HepG2 (cell line): ENCODE results near the gene MCC. TPM values are rescaled to one million over a fixed set of nuclear protein-coding genes. Genes with fewer than 3 reads are reported as not detected.

Experiments used
- ATAC-seq: fragments of 200-7000 bp; cut with Tn5 transposase; 3 replicates; pipeline ENCODE4 v1.9.1; 2020; ENCODE audit warnings: mild to moderate bottlenecking, moderate library complexity
- BruUV-seq: library from RNA; stranded (reverse); fragments of 400-500 nt; replicated peaks from 2 replicates; lab custom pipeline; 2021; lab: Mats Ljungman, UMichigan
- CTCF ChIA-PET: fragments of 300-600 bp; formaldehyde crosslinking; extraction: SDS; loops from one replicate; lab custom pipeline; 2021; ENCODE audit warnings: low total read pairs, inconsistent platforms, low intra/inter-chr PET ratio; lab: Yijun Ruan, JAX
- POLR2A ChIA-PET: fragments of 350-600 bp; sonication (Branson Sonifier 250); formaldehyde crosslinking; loops from one replicate; lab custom pipeline; 2020; ENCODE audit warnings: antibody characterized with exemption, inconsistent platforms; lab: Yijun Ruan, JAX
- DNase-seq: peaks from one replicate; pipeline ENCODE4 v3.0.0-alpha.2; 2015; ENCODE audit warnings: low spot score
- FAIRE-seq: peaks from 3 replicates; lab custom pipeline; 2011; peaks lifted over from hg19 to GRCh38; lab: Jason Lieb, UNC
- H2AFZ ChIP-seq: one replicate; pipeline ENCODE4 v1.6.1; 2011; ENCODE audit warnings: low read length, inconsistent platforms
- H3K27ac ChIP-seq: fragments of 300-600 bp; 3 replicates; pipeline ENCODE4 v1.8.0; 2011; ENCODE audit warnings: mixed run types, mild to moderate bottlenecking, mixed read lengths, low read length, inconsistent platforms; ENCODE audit not compliant: insufficient read depth; ENCODE audit errors: extremely low read length
- H3K27me3 ChIP-seq, 2 experiments: fragments of 200-600 bp in 1 of 2; 2 replicates in 1 of 2; 3 replicates in 1 of 2; pipeline versions ENCODE4 v1.6.0 to v1.8.0; 2011; ENCODE audit warnings: low read length in 2 of 2, mild to moderate bottlenecking in 2 of 2, moderate library complexity in 2 of 2, inconsistent platforms in 1 of 2; ENCODE audit not compliant: insufficient read depth in 2 of 2, control insufficient read depth in 1 of 2
- H3K36me3 ChIP-seq, 2 experiments: fragments of 200-600 bp in 1 of 2; replicated peaks in 1 of 2; 2 replicates in 1 of 2; 3 replicates in 1 of 2; pipeline versions ENCODE4 v1.5.1 to v1.8.0; 2011; ENCODE audit warnings: low read length in 2 of 2, inconsistent platforms in 1 of 2; ENCODE audit not compliant: insufficient read depth in 2 of 2, control insufficient read depth in 1 of 2
- H3K4me1 ChIP-seq: 2 replicates; pipeline ENCODE4 v1.5.1; 2012; ENCODE audit warnings: low read length, inconsistent platforms; ENCODE audit not compliant: insufficient read depth
- H3K4me2 ChIP-seq: 2 replicates; pipeline ENCODE4 v1.6.0; 2011; ENCODE audit warnings: low read depth, low read length, inconsistent platforms
- H3K4me3 ChIP-seq, 3 experiments: fragments of 200-600 bp in 1 of 3; sonication (generic), shearing (Covaris generic) in 1 of 3; replicated peaks in 1 of 3; 2 replicates each; pipeline ENCODE4 v1.5.1; 2011 to 2016; ENCODE audit warnings: low read length in 3 of 3, inconsistent platforms in 2 of 3, low read depth in 2 of 3, mild to moderate bottlenecking in 2 of 3, control low read depth in 1 of 3, mixed read lengths in 1 of 3; ENCODE audit not compliant: insufficient read depth in 1 of 3
- H3K79me2 ChIP-seq: one replicate; pipeline ENCODE4 v1.6.1; 2011; ENCODE audit warnings: low read length, inconsistent platforms; ENCODE audit not compliant: insufficient read depth
- H3K9ac ChIP-seq: 2 replicates; pipeline ENCODE4 v1.6.0; 2011; ENCODE audit warnings: mild to moderate bottlenecking, low read depth, low read length, inconsistent platforms; ENCODE audit not compliant: insufficient read depth
- H3K9me3 ChIP-seq: 2 replicates; pipeline ENCODE4 v1.5.1; 2012; ENCODE audit warnings: mild to moderate bottlenecking, low read length
- H4K20me1 ChIP-seq: 2 replicates; pipeline ENCODE4 v1.6.0; 2011; ENCODE audit warnings: inconsistent platforms, mild to moderate bottlenecking, low read length, moderate library complexity; ENCODE audit not compliant: insufficient read depth
- CREM ChIP-seq, 2 experiments: sonication (generic) in 1 of 2; formaldehyde crosslinking in 1 of 2; IDR thresholded peaks; 2 replicates each; pipeline versions ENCODE4 v1.4.0 to v1.6.1; 2016 to 2020; ENCODE audit warnings: antibody characterized with exemption in 1 of 2, mild to moderate bottlenecking in 1 of 2, missing genetic modification reagents in 1 of 2
- NR2F6 ChIP-seq, 2 experiments: IDR thresholded peaks; 2 replicates each; pipeline ENCODE4 v1.6.1; 2016; ENCODE audit warnings: antibody characterized with exemption in 1 of 2, mild to moderate bottlenecking in 1 of 2
- PAXIP1 ChIP-seq: sonication (generic); formaldehyde crosslinking; conservative IDR thresholded peaks from 2 replicates; pipeline ENCODE4 v1.4.0; 2020; ENCODE audit warnings: mild to moderate bottlenecking, missing genetic modification reagents, moderate library complexity
- REXO4 ChIP-seq: sonication (generic); formaldehyde crosslinking; IDR thresholded peaks from 2 replicates; pipeline ENCODE4 v1.8.0; 2022; ENCODE audit warnings: missing genetic modification reagents, mild to moderate bottlenecking, borderline replicate concordance
- SNAPC4 ChIP-seq: sonication (generic); formaldehyde crosslinking; IDR thresholded peaks from 2 replicates; pipeline ENCODE4 v1.4.0; 2020; ENCODE audit warnings: mild to moderate bottlenecking, missing genetic modification reagents
- TSC22D2 ChIP-seq: sonication (generic); formaldehyde crosslinking; IDR thresholded peaks from 2 replicates; pipeline ENCODE4 v1.5.1; 2020; ENCODE audit warnings: missing genetic modification reagents, mild to moderate bottlenecking, borderline replicate concordance
- ZBTB7B ChIP-seq: sonication (generic); formaldehyde crosslinking; IDR thresholded peaks from 2 replicates; pipeline ENCODE4 v1.4.0; 2020; ENCODE audit warnings: missing genetic modification reagents
- ZNF343 ChIP-seq: sonication (generic); formaldehyde crosslinking; IDR thresholded peaks from 2 replicates; pipeline ENCODE4 v1.4.0; 2020; ENCODE audit warnings: mild to moderate bottlenecking, missing genetic modification reagents
- ZNF724P ChIP-seq: sonication (generic); formaldehyde crosslinking; IDR thresholded peaks from 2 replicates; pipeline ENCODE4 v1.8.0; 2022; ENCODE audit warnings: missing genetic modification reagents, borderline replicate concordance
- ZNF747 ChIP-seq: sonication (generic); formaldehyde crosslinking; IDR thresholded peaks from 2 replicates; pipeline ENCODE4 v1.8.1; 2023; ENCODE audit warnings: missing genetic modification reagents, mild to moderate bottlenecking, borderline replicate concordance
- WGBS: methylation state at CpG from one replicate; pipeline ENCODE4 v1.1.6; 2017; ENCODE audit warnings: low lambda C conversion rate; 5-methylcytosine and 5-hydroxymethylcytosine counted together
- in situ Hi-C: cut with HindIII; loops from 2 replicates; pipeline ENCODE4 v1.10.0; 2017; ENCODE audit warnings: low pct_unique_long_range_greater_than_20kb; ENCODE audit not compliant: extremely low pct_ligation_motif_present
- intact Hi-C: fragments of 100-400 bp; cut with micrococcal nuclease; formaldehyde crosslinking; loops from one replicate; pipeline ENCODE4 v1.10.0; 2022; ENCODE audit not compliant: unreplicated experiment
- polyA plus RNA-seq, 8 experiments: library from polyadenylated mRNA; depleted of rRNA in 3 of 8; stranded (reverse) in 7 of 8; unstranded in 1 of 8; fragments of >200 nt; fragmentation: Illumina TruSeq in 4 of 8; extraction: Trizol in 4 of 8; gene quantifications; 2 replicates each; pipeline versions ENCODE4 v1.2.1 to v1.2.3, GENCODE V29; 2011 to 2016; ENCODE audit warnings: low read depth in 4 of 8, missing spikeins in 1 of 8, mixed read lengths in 1 of 8; ENCODE audit not compliant: insufficient read depth in 1 of 8
- total RNA-seq, 5 experiments: library from RNA; depleted of rRNA; stranded (reverse); fragments of >200 nt; fragmentation: Illumina TruSeq; extraction: Trizol; gene quantifications; 2 replicates each; pipeline ENCODE4 v1.2.3, GENCODE V29; 2016; ENCODE audit warnings: low read depth in 1 of 5

The MCC gene
- total and polyA plus RNA-seq, 2 of the 13 experiments (the other 11 are each of a cell fraction or from before 2014, with no cell fraction given), result 0.55 to 2.4 TPM

GRCh38 chr5:113232667-113233066 is 255.6 kb downstream of the MCC start:
- no peak overlapping the region for H3K9ac ChIP-seq
- H2AFZ ChIP-seq, result no peak overlapping the region
- H3K9me3 ChIP-seq, result no peaks in the 10 kb centered on the region
- intact Hi-C loops, result no loop called here
- no peaks in the 10 kb centered on the region for H3K36me3 ChIP-seq
- H4K20me1 ChIP-seq, result no peaks in the 10 kb centered on the region
- H3K79me2 ChIP-seq, result no peaks in the 10 kb centered on the region
- no peak for TF ChIP-seq PAXIP1
- TF ChIP-seq, all 625 proteins: peak for 0
- Histone ChIP-seq H3K4me2 (no peak overlapping the region), H3K4me3 (no peak overlapping the region), H3K4me1 (no peaks in the 10 kb centered on the region), H3K27me3 (no peaks in the 10 kb centered on the region; a peak in 2 of 5 replicates), H3K27ac (no peak overlapping the region)
- ATAC-seq, result no peak
- WGBS, result 8% methylated on average over 2 of the region's 2 CpGs
- BruUV-seq, result no TSS peak
- no peak for DNase-seq
- in situ Hi-C loops, result no loop called here
- CTCF ChIA-PET, result no interaction called here
- FAIRE-seq, result no peak
- POLR2A ChIA-PET, result no interaction called here

- Histone ChIP-seq H4K20me1 (no peaks in the 10 kb centered on the region), H2AFZ (no peak overlapping the region), H3K27me3 (no peaks in the 10 kb centered on the region; a peak in 2 of 5 replicates), H3K4me3 (no peak overlapping the region), H3K4me1 (no peaks in the 10 kb centered on the region), H3K9ac (no peak overlapping the region), H3K27ac (no peak overlapping the region), H3K36me3 (no peaks in the 10 kb centered on the region), H3K4me2 (no peak overlapping the region), H3K9me3 (no peaks in the 10 kb centered on the region), H3K79me2 (no peaks in the 10 kb centered on the region)
- ATAC-seq (no peak), FAIRE-seq (no peak), DNase-seq (no peak)
- in situ Hi-C loops, result no loop called here
- intact Hi-C loops, result no loop called here
- BruUV-seq, result no TSS peak
- WGBS, result 62% methylated on average over 2 of the region's 2 CpGs
- ChIA-PET CTCF (no interaction called here), POLR2A (no interaction called here)
- TF ChIP-seq NR2F6 (IDR thresholded peaks at IDR 0.05) (no peak), NR2F6 (CRISPR knock-in tag; IDR thresholded peaks at IDR 0.05) (no peak), ZNF747 (CRISPR knock-in tag) (no peak), TSC22D2 (CRISPR knock-in tag) (no peak), CREM (IDR thresholded peaks at IDR 0.05) (no peak), CREM (CRISPR knock-in tag; IDR thresholded peaks at IDR 0.05) (no peak), SNAPC4 (CRISPR knock-in tag) (no peak), REXO4 (no peak), ZBTB7B (CRISPR knock-in tag) (no peak), ZNF343 (CRISPR knock-in tag) (no peak), ZNF724P (CRISPR knock-in tag) (no peak)
These were observed 256.0 kb downstream of the MCC start for GRCh38 chr5:113232221-113232620.
